ENCODE results near the gene AOAH.

Gene AOAH

DNA sequence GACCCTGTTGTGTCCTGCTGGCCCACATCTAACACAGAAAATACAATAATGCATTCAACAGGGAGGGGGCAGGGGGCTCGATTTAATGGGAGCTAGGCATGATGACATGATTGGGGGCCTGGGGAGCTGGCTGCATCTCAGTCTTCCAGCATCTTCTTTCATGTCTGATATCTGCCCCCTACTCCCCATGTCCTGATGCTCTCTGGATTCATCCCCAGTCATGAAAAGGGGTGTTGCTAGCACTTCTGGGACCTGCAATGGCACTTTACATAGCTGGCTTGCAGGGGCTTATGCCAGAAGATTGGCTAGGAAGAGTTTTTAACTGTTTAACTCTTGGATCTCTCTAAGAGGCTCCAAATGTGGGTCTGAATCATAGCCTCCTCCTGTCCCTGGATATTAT, 94.9 kb downstream of the AOAH start:
- DNase-seq (ENCODE audit: low read depth in 2 of 2), result no peak

DNA sequence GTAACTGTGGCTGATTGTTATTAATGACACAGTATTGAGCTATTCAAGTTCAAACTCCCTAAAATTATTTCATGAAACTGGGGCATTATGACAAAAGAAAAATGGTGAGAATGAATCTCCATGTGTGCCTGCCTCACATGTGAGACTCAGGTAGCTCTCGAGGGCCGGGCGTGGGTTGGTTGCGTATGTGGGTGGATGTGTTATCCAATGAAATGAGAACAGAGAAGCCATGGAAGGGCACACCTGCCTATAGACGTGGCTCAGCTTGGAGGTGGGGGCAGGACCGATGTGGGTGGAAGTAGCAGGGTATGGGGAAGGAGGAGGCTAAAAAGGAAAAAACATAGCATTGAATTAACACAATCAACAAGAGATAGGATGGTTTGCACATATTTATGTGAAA, 96.5 kb downstream of the AOAH start:
- DNase-seq (ENCODE audit: low read depth in 2 of 2), result no peak

DNA sequence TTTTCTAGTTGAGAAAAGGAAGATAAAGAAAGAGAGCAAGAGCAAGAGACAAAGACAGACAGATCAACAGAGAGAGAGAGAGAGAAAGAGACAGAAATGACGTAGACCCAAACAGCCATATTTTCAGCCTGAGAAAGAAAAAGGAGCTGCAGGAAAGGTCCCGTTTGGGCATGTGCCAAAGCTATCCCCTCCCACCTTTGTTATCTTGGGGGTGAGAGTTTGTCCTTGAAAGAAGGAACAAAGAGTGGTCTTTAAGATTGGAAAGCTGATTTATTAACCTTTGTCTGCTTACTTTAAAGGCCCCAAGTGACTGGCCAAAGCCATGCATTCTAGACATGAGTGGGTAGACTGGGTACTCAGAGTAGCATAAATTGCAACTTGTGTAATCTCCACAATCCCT, 98.2 kb downstream of the AOAH start:
- no peak for DNase-seq (ENCODE audit: low read depth in 2 of 2)

GRCh38 chr7:36625247-36625646, 99.0 kb downstream of the AOAH start:
- DNase-seq (ENCODE audit: low read depth in 2 of 2), result no peak

GRCh38 chr7:36623247-36623646, 101.0 kb downstream of the AOAH start:
- no peak for DNase-seq (ENCODE audit: low read depth in 2 of 2)

GRCh38 chr7:36621396-36621795, 102.9 kb downstream of the AOAH start:
- no peak for DNase-seq (ENCODE audit: low read depth in 2 of 2)

GRCh38 chr7:36620166-36620708, 104.1 kb downstream of the AOAH start:
- DNase-seq (ENCODE audit: low read depth in 2 of 2), result no peak

GRCh38 chr7:36617408-36617807, 106.9 kb downstream of the AOAH start:
- DNase-seq (ENCODE audit: low read depth in 2 of 2), result no peak

DNA sequence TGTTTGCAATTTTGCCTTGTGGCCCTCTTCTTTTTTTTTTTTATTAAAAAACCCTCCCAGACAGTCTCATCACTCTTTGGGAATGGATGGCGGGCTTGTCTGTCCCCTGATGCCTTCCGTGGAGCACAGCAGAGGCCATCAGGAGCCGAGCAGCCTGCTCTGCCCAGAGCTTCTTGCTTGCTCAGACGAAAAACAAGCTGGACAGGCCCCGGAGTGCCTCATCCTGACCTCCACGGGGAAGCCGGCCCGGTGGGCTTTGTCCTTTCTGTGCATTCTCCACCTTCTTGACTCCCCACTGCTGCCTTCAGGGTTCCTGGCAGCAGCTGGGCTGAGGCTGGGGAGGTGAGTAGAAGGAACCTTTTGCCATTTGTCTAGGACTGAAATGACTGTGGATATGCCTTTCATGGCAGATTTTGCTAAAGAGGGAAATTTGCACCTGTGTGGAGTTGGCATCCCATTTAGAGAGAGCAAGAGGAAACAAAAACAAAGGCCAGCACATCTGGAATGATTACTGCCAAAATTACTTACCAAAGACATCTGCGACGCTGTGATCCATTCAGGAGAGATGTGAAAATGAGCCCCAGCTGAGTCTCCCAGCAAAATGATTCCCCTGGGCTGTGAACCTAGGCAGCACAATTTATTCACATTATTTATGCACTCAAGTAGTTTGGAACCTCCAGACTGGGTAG, 108.3 kb downstream of the AOAH start:
- no peak for DNase-seq (ENCODE audit: low read depth in 2 of 2)

DNA sequence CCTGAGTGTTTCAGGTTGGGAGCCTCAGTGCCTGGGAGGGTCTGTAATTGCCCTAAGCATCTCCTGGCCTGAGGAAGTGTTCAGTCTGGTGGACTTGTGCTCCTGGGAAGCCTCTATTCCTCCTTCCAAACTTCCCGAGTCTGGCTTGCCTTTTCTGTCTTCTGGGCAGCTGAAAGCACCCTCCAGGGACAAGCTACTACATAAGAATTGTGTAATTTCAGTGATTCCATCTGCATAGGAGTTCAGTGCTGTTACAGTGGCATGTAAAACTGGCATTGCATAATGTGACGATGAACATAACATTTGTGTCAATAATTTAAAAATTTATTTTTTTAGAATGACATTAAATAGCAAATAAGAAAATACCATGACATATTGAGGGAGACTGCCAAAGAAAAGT, 109.3 kb downstream of the AOAH start:
- no peak for DNase-seq (ENCODE audit: low read depth in 2 of 2)

DNA sequence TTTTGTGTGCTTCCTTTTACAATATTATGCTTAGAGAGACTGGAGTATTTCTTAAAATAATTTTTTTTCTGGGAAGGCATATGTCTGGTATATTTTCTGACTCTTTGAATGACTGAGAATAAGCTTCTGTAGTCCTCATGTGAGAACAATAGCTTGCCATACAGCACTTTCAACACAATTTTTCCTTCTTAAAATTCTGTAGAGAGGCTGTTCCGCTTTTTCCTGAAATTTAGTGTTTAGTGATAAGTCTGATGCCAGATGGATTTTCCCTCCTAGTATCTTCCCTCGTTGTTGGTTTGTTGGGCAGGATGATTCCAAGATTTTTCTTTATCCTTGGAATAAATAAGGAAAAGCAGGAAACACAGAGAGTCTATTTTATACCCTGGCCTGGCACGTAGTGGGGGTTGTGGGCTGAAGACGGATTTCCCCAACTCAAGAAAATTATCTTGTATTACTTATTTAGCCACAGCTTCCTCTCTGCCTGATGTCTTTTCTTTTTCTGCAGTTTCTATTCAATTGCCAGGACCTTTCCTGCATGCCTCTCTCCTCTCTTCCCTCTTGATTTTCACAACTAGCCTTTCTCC, 111.2 kb downstream of the AOAH start:
- DNase-seq (ENCODE audit: low read depth in 2 of 2), result no peak

DNA sequence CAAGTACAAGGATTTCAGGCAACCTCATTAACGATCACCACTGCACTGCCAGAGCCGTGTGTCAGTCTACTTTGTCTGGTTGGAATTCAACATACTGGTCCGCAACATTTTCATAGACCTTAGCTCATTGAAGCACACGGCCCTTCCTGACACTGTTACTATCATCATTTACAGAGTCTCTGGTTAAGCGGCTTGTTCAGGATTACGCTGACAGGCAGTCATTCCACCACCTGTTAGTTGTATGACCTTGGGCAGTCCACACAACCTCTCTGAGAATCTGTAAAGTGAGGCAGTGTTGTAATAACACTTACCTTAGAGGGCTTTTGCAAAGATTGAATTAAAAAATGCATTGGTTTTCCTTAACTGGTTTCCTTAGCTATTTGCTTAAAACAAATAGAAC, 112.6 kb downstream of the AOAH start:
- no peak for DNase-seq (ENCODE audit: low read depth in 2 of 2)

- DNase-seq (ENCODE audit: low read depth in 2 of 2), result no peak
Observed at GRCh38 chr7:36607721-36608095, 116.6 kb downstream of the AOAH start.

DNA sequence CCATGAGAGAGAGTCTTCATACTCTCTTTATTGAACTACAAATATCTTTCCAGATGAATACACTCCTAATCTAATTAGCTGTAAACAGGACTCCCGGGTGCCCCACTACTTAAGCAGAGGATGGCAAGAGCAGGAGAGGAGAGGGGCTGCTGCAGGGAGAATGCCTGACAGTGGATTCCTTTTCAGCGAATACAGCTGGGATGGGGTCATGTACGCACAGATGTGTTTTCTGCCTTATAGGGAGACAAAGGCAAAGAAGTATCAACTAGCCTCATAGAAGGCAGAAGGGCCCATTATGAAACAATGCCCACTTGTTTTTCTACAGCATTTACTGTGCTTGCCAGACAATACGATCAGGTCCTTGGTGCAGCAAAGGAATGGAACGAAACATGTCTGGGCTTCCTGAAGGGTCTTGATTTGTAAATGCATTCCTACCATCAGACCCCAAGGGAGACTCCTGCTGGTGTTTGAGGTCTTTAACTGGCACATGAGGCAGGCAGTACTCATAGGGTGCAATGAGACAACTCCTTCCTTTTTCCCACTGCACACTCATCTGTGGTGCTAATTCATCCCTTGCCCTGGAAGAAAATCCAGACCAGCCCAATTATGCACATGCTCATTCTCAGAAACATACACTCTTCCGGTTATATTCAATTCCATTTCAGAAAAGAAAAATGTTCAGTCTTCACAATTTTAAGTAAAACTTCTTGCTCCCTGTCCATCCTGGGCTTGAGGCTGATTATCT, 117.1 kb downstream of the AOAH start:
- no peak for DNase-seq (ENCODE audit: low read depth in 2 of 2)

DNA sequence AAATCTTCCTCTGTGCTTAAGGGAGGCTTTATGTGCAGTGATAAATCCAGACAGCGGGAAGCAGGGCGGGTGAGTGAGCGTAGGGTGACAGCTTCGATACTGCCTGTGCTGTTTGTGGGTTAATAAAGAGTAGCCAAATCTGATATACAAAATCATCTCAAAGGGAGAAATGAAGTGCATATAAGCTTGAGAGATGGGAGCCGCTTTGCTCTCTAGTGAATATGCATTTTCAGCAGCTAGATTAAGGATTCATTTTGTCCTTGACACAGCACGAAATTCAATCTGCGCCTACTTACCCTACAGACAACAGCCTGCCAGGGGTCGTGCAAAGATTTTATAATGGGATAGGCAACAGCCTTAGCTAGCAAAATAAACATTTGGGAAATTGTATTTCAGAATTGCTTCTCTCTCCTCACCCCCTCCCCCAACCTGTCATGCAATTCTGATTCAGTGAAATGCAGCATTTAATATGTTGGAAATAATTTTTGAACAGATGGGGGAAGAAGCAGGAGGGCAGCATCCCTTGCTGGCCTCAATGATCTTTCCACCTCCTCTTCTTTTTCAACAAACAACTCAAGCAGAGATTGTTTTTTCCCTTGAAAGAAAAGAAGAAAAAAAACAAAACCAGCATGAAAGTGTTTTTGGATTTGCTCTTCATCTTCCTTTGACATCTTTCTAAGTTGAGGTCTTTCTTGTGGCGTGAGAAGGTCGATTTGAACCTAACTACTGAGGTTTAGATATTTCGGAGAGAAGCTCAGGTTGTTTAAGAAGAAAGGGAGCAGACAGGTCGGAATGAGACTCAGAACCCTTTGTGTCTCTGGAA, 117.9 kb downstream of the AOAH start:
- DNase-seq (ENCODE audit: low read depth in 2 of 2), result no peak

DNA sequence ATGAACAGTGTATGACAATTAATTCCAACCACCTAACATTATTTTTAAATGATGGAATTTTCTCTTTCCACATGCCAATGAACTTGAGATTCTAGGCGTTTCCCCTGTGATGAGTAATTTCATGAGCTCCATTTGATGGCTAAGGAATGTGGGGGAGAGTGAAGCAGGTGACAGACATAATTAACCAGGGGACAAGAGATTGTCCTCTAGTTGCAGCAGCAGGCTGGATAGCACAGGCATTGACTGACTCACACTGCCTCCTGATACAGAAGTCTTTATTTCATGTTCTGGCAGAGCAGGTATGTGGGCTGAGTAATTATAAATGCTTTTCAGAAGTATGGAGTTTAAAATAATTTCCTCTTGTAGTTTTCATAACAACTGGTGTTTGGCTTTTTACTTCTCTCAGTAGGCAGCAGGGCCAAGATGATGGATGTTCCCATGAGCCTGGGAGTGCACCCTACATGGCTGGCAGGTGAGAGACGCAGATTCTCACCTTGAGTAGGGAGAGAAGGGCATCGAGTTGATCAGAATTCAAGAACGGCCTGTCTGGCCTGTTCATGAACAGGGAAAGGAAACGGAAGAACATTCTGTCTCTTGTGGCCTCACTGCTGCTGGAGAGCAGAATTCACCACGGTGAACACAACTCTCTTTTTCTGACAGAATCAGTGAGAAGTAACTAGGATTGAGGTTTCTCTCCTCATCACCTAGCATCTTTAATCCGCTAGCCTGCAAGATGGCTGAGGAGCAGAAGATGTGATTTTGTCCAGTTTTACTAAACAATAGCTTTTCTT, 118.8 kb downstream of the AOAH start:
- DNase-seq (ENCODE audit: low read depth in 2 of 2), result no peak

- no peak for DNase-seq (ENCODE audit: low read depth in 2 of 2)
Observed at GRCh38 chr7:36604806-36605205, 119.5 kb downstream of the AOAH start.

DNA sequence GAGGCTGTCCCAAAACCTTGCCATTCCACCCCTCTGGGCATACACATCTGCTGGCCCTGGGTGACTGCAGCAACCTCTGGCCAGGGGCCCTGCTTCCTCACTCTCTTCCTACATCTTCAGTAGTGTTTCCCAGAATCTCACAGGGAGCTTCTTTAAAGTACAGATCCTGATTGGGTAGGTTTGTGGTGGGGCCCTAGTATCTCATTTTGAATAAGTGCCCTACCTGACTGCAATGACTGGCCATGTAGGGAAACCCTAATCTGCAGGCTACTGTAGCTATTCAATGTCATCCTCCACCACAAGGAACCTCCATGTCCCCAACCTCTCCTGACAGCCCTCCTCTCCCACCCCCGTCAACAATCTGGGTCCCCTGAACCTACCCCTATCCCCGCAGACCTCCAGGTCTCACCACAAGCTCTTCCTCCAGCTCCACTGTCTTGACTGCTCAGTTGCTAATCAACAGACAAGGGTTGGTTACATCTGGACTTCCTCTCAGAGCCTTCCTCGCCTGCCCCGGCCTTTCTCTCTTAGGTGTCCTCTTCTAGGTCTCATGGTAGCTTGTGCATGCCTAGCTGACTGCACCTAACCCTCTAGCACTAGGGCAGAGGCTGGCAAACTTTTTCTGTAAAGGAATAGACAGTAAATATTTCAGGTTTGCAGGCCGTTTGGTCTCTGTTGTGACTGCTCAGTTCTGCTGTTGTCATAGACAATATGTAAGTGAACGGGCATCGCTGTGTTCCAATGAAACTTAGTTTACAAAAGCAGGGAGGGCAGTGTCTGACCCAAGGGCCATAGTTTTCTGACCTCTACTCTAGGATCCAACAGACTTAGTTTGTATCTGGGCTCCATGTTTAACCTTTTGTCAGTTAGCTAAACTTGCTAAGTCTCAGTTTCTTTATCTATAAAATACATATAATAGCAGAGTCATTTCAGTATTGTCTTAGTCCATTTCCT, 121.1 kb downstream of the AOAH start:
- DNase-seq (ENCODE audit: low read depth in 2 of 2), result no peak

DNA sequence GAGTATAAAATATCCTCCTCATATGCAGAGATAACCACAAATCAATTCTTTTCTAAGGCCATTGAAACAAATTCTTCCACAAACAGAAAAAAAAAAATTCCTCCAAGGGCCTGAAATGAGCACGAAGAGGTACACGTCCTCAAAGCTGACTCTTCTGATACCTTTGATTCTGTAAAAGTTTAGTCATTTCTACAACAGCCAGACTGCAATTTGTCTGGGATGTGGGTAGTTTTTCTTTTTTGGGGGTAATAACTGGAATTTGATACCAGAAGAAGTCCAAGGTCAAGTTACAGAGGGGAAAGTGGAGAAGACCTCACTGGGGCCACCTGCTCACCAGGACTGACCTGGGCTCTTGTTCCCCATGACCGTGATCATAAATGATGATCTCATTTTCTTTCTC, 121.8 kb downstream of the AOAH start:
- DNase-seq (ENCODE audit: low read depth in 2 of 2), result no peak

DNA sequence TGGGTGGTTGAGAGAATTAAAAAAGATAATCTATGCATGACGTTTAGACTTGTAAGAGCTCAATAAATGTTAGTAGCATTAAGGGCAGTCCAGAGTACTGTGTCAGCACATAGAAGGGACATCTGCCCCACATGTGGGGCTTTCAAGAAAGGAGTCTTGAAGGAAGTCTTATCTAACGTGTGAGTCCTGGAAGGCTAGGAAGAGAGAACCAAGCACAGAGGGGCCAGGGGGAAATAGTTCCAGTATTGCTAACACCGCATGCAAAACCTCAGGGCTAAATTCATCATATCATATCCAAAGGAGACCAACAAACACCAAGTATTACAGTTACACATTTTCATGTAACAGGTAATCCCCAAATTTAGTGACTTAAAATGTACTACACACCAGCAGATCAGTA, 122.7 kb downstream of the AOAH start:
- no peak for DNase-seq (ENCODE audit: low read depth in 2 of 2)
